NCI-H2029 (cell line): ENCODE results near the gene ZNF844.
"Not testable (repeated sequence)": the region's sequence is repeated elsewhere in the genome, so short reads cannot be mapped to it uniquely, and the experiment has no call there.

Experiments
- DNase-seq: peaks from one replicate; lab custom pipeline; 2025; lab: John Stamatoyannopoulos, UW

ZNF844 gene

DNA sequence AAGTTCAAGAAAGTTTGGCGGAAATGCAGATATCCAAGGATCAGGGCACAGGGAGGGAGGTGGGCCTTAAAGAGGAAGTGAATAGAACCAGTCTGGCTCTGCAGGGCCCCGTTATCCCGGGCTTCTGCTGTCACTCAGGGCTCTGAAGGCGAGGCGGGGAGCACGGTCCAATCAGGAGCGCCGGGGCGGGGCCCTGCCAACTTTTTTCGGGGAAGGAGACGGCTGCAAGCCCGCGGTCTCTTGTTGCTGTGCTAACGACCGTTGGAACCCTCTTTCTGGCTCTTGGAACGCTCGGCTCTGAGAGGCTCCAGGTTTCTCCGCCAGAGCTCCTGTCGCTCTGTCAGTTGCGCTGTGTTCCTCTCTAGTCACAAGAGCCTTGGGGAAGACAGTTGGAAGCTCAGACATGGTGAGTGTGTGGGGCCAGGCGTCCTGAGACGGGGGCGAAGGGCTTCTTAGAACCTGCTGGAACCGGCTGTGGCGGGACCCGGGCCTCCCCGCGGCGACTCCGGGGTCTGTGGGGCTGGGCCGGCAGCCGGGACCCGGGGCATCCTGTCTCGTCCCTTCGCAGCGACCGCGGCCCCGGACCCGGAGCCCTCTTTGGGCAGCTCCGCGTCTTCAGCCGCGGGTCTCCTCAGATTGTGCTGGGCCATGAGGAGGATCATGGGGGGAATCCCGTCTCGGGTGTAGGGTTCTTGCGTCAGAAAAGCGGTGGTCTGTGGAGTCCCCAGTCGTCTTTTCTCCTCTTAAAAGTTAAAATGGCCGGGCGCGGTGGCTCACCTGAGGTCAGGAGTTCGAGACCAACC, 27.7 kb downstream of the ZNF844 start:
- DNase-seq = no peak

DNA sequence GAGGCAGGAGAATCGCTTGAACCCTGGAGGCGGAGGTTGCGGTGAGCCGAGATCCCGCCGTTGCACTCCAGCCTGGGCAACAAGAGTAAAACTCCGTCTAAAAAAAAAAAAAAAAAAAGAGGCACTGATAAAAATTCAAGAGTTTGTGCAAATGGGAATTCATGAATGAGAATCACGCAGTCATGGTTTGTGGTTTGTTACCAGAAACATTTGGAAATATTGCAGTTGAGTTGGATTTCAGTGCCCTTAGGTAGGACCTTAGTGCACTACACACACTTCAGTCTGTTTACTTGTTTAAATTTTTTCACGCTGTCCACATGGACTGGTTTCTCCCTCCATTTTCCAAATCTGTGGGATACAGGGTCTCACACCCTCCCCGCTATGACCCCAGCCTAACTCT, 28.4 kb downstream of the ZNF844 start:
- no peak for DNase-seq

DNA sequence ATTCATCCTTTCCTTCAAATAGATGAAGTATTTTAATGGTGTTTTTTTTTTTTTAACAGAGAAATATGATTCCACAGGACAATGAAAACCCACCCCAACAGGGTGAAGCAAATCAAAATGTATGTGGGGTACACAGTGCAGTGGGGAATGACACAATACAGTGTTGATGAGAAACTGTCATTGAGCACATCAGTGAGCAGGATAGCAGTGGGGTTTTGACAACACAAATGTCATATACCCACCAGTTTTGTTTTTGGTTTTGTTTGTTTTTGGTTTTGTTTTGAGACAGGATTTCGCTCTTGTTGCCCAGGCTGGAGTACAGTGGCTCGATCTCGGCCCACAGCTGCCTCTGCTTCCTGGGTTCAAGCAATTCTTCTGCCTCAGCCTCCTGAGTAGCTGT, 29.2 kb downstream of the ZNF844 start:
- no peak for DNase-seq

DNA sequence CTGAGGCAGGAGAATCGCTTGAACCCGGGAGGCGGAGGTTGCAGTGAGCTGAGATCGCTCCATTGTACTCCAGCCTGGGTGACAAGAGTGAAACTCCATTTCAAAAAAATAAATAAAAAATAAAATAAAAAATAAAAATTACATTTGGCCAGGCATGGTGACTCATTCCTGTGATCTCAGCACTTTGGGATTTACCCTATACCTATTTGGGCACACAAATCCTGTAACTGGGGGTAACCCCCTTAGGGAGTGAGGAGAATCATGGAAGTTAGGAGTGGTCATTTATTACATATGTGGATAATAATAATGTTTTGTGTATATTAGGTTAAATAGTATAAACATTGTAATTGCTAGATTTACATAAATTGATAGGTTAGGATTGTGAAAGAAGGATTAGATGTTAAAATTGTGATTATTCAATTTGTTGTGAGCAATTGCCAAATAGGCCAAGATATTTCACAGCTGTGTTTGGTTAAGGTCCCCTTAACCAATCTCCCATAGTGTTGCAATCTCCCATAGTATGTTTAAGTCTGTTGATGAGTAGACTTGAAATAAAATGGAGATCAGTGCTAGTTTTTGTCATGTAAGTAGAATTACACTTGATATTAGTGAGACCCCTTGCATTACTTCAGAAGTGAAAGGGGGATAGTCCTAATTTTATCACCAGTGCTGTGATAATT, 30.7 kb downstream of the ZNF844 start:
- no peak for DNase-seq

DNA sequence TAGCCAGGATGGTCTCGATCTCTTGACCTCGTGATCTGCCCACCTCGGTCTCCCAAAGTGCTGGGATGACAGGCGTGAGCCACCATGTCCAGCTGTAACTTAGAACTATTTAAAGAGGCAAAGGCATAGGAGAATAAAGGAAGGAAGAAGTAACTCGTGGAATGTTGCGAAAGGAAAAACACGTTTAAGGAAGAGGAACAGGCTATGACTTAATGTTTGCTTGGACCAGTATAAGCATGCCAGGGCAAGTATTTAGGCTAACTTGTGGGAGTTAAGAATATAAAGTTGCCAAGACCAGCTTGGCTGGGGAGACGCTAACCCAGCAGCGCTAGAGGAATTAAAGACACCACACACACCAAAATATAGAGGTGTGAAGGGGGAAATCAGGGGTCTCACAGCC, 33.5 kb downstream of the ZNF844 start:
- DNase-seq = no peak

DNA sequence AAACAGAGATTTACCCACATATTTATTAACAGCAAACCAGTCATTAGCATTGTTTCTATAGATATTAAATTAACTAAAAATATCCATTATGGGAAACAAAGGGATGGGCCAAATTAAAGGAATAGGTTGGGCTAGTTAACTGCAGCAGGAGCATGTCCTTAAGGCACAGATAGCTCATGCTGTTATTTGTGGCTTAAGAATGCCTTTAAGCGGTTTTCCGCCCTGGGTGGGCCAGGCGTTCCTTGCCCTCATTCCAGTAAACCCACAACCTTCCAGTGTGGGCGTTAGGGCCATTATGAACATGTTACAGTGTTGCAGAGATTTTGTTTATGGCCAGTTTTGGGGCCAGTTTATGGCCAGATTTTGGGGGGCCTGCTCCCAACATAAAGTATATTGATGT, 39.4 kb downstream of the ZNF844 start:
- DNase-seq = not testable (repeated sequence)

DNA sequence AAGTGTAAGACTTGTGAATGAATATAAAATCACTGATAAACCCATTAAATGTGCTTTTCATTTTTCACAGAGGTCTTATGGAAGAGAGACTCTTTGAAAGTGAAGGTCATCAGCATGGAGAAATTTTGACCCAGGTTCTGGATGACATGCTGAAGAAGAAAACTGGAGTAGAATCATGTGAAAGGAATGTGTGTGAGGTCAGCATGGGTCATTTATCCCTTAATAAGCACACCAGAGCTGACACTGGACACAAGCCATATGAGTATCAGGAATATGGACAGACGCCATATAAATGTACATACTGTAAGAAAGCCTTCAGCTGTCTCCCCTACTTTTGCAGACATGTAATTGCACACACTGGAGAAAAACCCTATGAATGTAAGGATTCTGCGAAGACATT, 46.6 kb downstream of the ZNF844 start:
- DNase-seq = no peak

DNA sequence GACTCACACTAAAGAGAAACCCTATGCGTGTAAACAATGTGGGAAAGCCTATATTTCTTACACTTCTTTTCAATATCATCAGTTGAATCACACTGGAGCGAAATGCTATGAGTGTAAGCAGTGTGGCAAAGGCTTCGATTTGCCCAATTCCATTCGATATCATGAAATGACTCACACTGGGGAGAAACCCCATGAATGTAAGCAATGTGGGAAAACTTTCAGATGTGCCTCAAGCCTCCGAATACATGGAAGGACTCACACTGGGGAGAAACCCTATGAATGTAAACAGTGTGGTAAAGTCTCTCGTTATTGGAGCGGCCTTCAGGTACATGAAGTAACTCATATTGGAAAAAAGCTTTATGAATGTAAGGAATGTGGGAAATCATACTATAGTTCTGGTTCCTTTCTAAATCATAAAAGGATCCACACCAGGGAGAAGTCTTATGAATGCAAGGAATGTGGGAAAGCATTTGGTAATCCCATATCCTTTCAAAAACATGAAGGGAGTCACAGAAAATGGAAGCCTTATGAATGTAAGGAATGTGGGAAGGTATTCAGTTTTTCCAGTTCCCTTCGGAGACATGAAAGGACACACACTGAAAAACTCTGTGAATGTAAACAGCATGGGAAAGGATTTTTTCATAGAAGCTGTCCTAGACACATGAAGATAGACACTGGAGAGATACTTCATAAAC, 47.6 kb downstream of the ZNF844 start:
- no peak for DNase-seq

DNA sequence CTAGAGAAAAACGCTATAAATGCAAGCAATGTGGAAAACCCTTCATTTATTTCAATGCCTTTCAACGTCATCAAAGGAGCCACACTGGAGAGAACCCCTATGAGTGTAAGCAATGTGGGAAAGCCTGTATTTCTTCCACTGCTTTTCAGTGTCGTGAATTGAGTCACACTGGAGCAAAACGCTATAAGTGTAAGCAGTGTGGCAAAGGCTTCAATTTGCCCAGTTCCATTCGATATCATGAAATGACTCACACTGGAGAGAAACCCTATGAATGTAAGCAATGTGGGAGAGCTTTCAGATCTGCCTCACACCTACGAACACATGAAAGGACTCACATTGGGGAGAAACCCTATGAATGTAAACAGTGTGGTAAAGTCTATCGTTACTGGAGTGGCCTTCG, 48.2 kb downstream of the ZNF844 start:
- no peak for DNase-seq

DNA sequence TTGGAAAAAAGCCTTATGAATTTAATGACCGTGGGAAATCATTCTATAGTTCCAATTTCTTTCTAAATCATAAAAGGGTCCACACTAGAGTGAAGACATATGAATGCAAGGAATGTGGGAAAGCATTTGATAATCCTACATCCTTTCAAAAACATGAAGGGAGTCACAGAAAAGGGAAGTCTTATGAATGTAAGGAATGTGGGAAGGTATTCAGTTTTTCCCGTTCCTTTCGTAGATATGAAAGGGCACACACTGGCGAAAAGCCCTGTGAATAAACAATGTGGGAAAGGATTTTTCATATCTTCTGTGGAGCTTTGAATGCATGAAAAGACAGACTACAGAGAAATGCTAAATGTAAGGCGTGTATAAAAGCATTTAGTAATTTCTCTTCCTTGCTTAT, 48.6 kb downstream of the ZNF844 start:
- DNase-seq = no peak

DNA sequence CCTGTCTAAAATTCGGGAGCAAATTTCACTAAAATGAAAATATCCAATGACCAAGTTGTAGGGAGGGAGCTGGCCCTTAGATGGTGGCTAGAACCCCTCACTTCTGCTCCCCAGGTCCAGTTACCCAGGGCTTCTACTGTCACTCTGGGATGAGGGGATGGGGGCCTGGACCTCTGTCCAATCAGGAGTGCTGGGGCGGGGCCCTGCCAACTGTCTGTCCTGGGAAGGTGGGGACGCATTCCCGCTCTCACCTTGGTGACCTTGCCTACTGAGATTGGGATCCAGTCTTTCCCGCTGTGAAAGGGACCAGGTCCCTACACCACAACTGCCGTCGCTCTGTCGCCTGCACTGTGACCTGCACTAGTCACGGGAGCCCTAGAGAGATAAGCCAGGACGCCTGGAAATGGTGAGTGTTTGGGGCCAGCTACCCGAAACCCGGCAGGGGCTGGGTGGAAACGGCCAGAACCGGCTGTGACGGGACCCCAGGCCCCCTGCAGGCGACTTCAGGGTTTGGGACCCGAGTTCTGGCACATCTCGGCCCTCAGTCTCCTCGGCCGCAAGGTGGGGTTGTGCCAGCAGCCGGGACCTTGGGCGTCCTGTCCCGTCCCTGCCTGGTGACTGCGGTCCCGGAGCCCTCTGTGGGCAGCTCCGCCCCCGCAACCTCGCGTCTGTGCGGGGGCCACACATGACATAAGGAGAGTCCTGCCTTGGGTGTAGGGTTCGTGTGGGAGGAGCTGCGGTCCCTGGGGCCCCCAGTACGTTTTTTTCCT, 52.9 kb downstream of the ZNF844 start:
- DNase-seq = no peak

DNA sequence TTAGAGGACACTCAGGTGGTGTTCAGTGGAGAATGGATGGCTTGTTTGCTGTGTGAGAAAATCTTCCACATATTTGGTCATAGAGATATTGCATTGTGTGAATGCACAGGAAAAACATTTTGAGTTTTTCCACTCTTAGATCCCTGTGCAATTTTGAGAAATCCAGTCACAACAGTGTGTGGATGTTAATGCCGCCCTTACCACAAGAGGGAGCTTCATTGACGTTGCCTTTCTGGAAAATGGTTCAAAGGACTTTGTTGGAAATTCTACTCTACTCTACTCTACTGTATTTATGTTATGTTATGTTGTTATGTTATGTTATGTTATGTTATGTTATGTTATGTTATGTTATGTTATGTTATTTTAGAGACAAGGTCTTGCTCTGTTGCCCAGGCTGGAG, 62.2 kb downstream of the ZNF844 start:
- DNase-seq = no peak
